ENCODE results near the gene KCNK16. TPM values are rescaled to one million over a fixed set of nuclear protein-coding genes. Genes with fewer than 3 reads are reported as not detected.

The KCNK16 gene
- total RNA-seq, 1 donor, result not detected

- H3K4me3 ChIP-seq (ENCODE audit: low read depth, low read length), result no peak overlapping the region
- DNase-seq (ENCODE audit: low read depth), result no peak
- no peak for TF ChIP-seq CTCF (IDR thresholded peaks at IDR 0.05; ENCODE audit: insufficient read depth, low read length)
Observed at GRCh38 chr6:39350723-39351505, 28.4 kb upstream of the KCNK16 start.

GRCh38 chr6:39348740-39349139 lies 26.2 kb upstream of the KCNK16 start:
- DNase-seq (ENCODE audit: low read depth), result no peak
- H3K4me3 ChIP-seq (ENCODE audit: low read depth, low read length), result no peak overlapping the region
- TF ChIP-seq CTCF (IDR thresholded peaks at IDR 0.05; ENCODE audit: insufficient read depth, low read length), result no peak

- peak; percentile 65 for DNase-seq (ENCODE audit: low read depth)
- H3K4me3 ChIP-seq (ENCODE audit: low read depth, low read length), result no peak overlapping the region
- peak; percentile 88 for TF ChIP-seq CTCF (IDR thresholded peaks at IDR 0.05; ENCODE audit: insufficient read depth, low read length)
Observed at GRCh38 chr6:39347906-39348585, 25.5 kb upstream of the KCNK16 start.

GRCh38 chr6:39347206-39347605 lies 24.7 kb upstream of the KCNK16 start:
- H3K4me3 ChIP-seq (ENCODE audit: low read depth, low read length), result no peak overlapping the region
- DNase-seq (ENCODE audit: low read depth), result no peak
- no peak for TF ChIP-seq CTCF (IDR thresholded peaks at IDR 0.05; ENCODE audit: insufficient read depth, low read length)

- DNase-seq (ENCODE audit: low read depth), result peak; percentile 2
- TF ChIP-seq CTCF (IDR thresholded peaks at IDR 0.05; ENCODE audit: insufficient read depth, low read length), result no peak
- H3K4me3 ChIP-seq (ENCODE audit: low read depth, low read length), result no peak overlapping the region
Observed at GRCh38 chr6:39344821-39345280, 22.3 kb upstream of the KCNK16 start.

- DNase-seq (ENCODE audit: low read depth), result no peak
- TF ChIP-seq CTCF (IDR thresholded peaks at IDR 0.05; ENCODE audit: insufficient read depth, low read length), result no peak
- no peak overlapping the region for H3K4me3 ChIP-seq (ENCODE audit: low read depth, low read length)
Observed at GRCh38 chr6:39343396-39343870, 20.9 kb upstream of the KCNK16 start.

Measured in fibroblast of the aortic adventitia (primary cell).